Upper lobe of left lung (tissue), 6 donors: ENCODE results near the gene KLF6. TPM values are rescaled to one million over a fixed set of nuclear protein-coding genes. Genes with fewer than 3 reads are reported as not detected.

Experiments
- ATAC-seq, 2 donors: fragments of 200-7000 bp; cut with Tn5 transposase; one replicate each; pipeline ENCODE4 v1.9.1; 2022; ENCODE audit warnings: mild to moderate bottlenecking in 2 of 2, moderate library complexity in 2 of 2; ENCODE audit not compliant: low FRiP score in 2 of 2
- DNase-seq, 2 donors: peaks; one replicate each; pipeline ENCODE4 v3.0.0-alpha.2; 2019 to 2020
- H3K27ac ChIP-seq, 4 donors: fragments of 200-600 bp; sonication (generic); one replicate each; pipeline ENCODE4 v1.5.1; 2016 to 2019
- H3K27me3 ChIP-seq, 4 donors: fragments of 200-600 bp; sonication (generic); one replicate each; pipeline ENCODE4 v1.5.1; 2017 to 2019
- H3K36me3 ChIP-seq, 4 donors: fragments of 200-600 bp; sonication (generic); one replicate each; pipeline ENCODE4 v1.5.1; 2016 to 2019
- H3K4me1 ChIP-seq, 4 donors: fragments of 200-600 bp; sonication (generic); one replicate each; pipeline ENCODE4 v1.5.1; 2018 to 2019
- H3K4me3 ChIP-seq, 4 donors: fragments of 200-600 bp; sonication (generic); one replicate each; pipeline ENCODE4 v1.5.1; 2017 to 2019; ENCODE audit warnings: mild to moderate bottlenecking in 2 of 4, moderate library complexity in 1 of 4
- H3K9me3 ChIP-seq, 4 donors: fragments of 200-600 bp; sonication (generic); one replicate each; pipeline ENCODE4 v1.5.1; 2018 to 2019
- EP300 ChIP-seq, 4 donors: sonication (generic); formaldehyde crosslinking; IDR thresholded peaks; one replicate each; pipeline ENCODE4 v1.5.1; 2017; ENCODE audit warnings: antibody characterized with exemption in 4 of 4, control low read depth in 2 of 4
- POLR2A ChIP-seq, 4 donors: fragments of 450-650 bp; IDR thresholded peaks; one replicate each; pipeline ENCODE4 v1.5.1; 2016 to 2017; ENCODE audit warnings: antibody characterized with exemption in 4 of 4, mild to moderate bottlenecking in 2 of 4
- POLR2AphosphoS5 ChIP-seq, 2 donors: sonication (generic); formaldehyde crosslinking; IDR thresholded peaks; one replicate each; pipeline ENCODE4 v1.5.1; 2017; ENCODE audit warnings: antibody characterized with exemption in 2 of 2
- WGBS, 2 donors: methylation state at CpG; one replicate each; pipeline ENCODE4 v1.1.5; 2017 to 2018; 5-methylcytosine and 5-hydroxymethylcytosine counted together
- total RNA-seq, 6 donors: library from RNA; depleted of rRNA in 4 of 6; stranded (reverse); fragments of >200 nt in 4 of 6; gene quantifications; one replicate each; pipeline versions ENCODE4 v1.1.0 to v1.2.1, GENCODE V29; 2016 to 2021
- TF ChIP-seq, protein P1 (sequence below), 6 experiments: fragments of 450-650 bp in 4 of 6; fragments of 200-600 bp in 2 of 6; sonication (generic) in 2 of 6; IDR thresholded peaks; one replicate each; pipeline ENCODE4 v1.5.1; 2016 to 2019; ENCODE audit warnings: antibody characterized with exemption in 6 of 6
- donor health status: DM: no; HTN: no; CAD: no; lungs with moderate emphysema.
- donor health status: DM: no; HTN: yes; CAD: no; lungs with severe emphysema.

The KLF6 gene
- total RNA-seq, 6 donors from 2014 or later, result 164 to 439 (median 249) TPM

DNA sequence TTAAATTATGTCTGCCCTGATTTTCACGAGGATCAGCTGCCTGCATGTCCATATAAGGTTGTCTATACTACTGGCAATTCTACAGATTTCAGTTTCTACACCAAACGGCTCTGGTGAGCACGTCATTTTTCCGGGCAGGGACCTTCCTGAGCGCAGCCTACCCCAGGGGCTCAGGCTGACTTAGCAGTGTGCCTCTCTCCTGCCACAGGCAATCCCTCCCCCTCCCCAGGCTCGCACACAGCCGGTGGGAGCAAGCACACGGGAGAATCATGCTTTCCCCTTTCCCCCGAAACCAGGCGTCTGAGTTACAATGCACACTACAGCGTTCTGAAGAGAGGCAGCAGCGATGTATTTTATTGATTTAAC lies 1.7 kb downstream of the KLF6 start:
- WGBS, 2 donors, result 1 to 2% methylated on average over 12 of the region's 12 CpGs
- Histone ChIP-seq H3K4me3 (peak overlapping the region; percentile 65 to 91 (median 78)), H3K27ac (peak overlapping the region; percentile 100), H3K27me3 (no peaks in the 10 kb centered on the region), H3K4me1 (peaks cover 30 to 42% (median 35%) of the 10 kb centered on the region in 4 donors), H3K9me3 (no peaks in the 10 kb centered on the region), H3K36me3 (peaks cover 17 to 44% (median 35%) of the 10 kb centered on the region in 4 donors)
- peak in 1 of 2 donors; percentile 51 for DNase-seq
- peak in 3 of 4 donors; percentile 6 to 64 (median 22) for TF ChIP-seq POLR2A (IDR thresholded peaks at IDR 0.05)
- TF ChIP-seq, protein P1, sequence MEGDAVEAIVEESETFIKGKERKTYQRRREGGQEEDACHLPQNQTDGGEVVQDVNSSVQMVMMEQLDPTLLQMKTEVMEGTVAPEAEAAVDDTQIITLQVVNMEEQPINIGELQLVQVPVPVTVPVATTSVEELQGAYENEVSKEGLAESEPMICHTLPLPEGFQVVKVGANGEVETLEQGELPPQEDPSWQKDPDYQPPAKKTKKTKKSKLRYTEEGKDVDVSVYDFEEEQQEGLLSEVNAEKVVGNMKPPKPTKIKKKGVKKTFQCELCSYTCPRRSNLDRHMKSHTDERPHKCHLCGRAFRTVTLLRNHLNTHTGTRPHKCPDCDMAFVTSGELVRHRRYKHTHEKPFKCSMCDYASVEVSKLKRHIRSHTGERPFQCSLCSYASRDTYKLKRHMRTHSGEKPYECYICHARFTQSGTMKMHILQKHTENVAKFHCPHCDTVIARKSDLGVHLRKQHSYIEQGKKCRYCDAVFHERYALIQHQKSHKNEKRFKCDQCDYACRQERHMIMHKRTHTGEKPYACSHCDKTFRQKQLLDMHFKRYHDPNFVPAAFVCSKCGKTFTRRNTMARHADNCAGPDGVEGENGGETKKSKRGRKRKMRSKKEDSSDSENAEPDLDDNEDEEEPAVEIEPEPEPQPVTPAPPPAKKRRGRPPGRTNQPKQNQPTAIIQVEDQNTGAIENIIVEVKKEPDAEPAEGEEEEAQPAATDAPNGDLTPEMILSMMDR (IDR thresholded peaks at IDR 0.05), result no peak
- peak; percentile 3 to 15 for ATAC-seq

DNA sequence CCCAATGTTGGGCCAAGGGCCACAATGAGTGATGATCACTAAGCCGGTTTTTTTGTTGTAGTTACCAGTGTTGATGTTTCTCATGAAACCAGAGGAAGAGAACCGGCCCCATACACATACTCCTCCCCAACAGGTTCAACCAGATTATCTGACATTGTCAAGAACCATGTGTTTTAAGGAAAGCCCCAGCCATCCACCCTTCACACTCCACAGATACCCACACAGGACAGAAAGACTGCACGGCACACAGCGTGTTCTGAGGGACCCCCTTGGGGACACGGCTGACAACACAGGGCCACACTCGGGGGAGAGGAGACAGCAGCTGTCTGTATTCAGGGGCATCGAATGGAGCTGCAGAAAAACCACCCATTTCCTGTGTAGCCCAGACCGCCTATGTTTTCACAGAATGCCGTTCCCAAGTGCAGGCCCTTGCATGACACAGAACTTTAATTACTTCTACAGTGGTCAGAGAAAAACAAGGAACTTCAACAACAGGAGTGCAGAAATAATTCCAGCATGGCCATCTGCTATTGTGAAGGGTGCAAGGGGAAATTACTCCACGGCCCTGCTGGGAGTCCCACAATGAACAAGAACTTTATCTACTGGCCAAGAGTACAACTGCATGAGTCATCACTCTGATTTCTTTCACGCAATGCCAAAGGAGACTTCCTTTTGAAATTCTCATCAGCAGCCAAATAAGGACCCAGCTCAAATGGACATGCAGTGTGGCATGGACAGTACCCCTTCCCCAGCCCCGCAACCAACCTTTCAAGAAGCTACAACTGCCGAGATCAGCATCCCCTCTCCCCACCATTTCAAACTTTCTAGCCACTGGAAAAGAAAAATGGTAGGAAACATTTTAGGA lies 2.3 kb downstream of the KLF6 start:
- WGBS, 2 donors, result 5 to 7% methylated on average over 8 to 13 of the region's 13 CpGs
- H3K36me3 ChIP-seq, result peaks cover 23 to 50% (median 40%) of the 10 kb centered on the region in 4 donors
- peaks cover 36 to 48% (median 42%) of the 10 kb centered on the region in 4 donors for H3K4me1 ChIP-seq
- peak overlapping the region; percentile 65 to 91 (median 78) for H3K4me3 ChIP-seq
- TF ChIP-seq, protein P1 (IDR thresholded peaks at IDR 0.05), result peak in 2 of 6 experiments; percentile 8 to 37
- TF ChIP-seq POLR2A (IDR thresholded peaks at IDR 0.05) (peak in 3 of 4 donors; percentile 47 to 91 (median 70)), EP300 (IDR thresholded peaks at IDR 0.05) (peak in 2 of 4 donors; percentile 74 to 76), POLR2AphosphoS5 (IDR thresholded peaks at IDR 0.05) (peak; percentile 82 to 86)
- H3K27ac ChIP-seq, result peak overlapping the region; percentile 100
- DNase-seq, result peak in 1 of 2 donors; percentile 76
- peak; percentile 54 to 58 for ATAC-seq
- H3K27me3 ChIP-seq, result no peaks in the 10 kb centered on the region
- no peaks in the 10 kb centered on the region for H3K9me3 ChIP-seq

DNA sequence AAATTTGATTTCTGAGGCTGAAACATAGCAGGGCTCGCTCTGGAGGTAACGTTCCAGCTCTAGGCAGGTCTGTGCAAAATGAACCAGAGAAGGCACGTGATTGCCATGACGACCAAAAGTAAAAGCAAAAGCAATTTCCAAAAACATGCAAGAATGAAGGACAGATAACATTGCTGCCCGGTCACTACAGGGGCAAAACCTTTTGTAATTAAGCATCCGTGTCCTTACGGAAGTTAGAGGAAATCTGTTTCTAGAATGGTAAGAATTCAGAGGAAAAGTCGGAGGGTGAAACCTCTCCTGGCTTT lies 2.9 kb downstream of the KLF6 start:
- Histone ChIP-seq H3K27me3 (no peaks in the 10 kb centered on the region), H3K27ac (peak overlapping the region; percentile 100), H3K4me1 (peaks cover 42 to 54% (median 47%) of the 10 kb centered on the region in 4 donors), H3K9me3 (no peaks in the 10 kb centered on the region), H3K4me3 (peak overlapping the region; percentile 65 to 91 (median 78)), H3K36me3 (peaks cover 29 to 56% (median 42%) of the 10 kb centered on the region in 4 donors)
- no peak for DNase-seq
- ATAC-seq, result no peak
- TF ChIP-seq EP300 (IDR thresholded peaks at IDR 0.05) (no peak), POLR2A (IDR thresholded peaks at IDR 0.05) (no peak), POLR2AphosphoS5 (IDR thresholded peaks at IDR 0.05) (no peak)
- TF ChIP-seq, protein P1 (IDR thresholded peaks at IDR 0.05), result no peak
- 13 to 17% methylated on average over 8 of the region's 8 CpGs for WGBS, 2 donors

DNA sequence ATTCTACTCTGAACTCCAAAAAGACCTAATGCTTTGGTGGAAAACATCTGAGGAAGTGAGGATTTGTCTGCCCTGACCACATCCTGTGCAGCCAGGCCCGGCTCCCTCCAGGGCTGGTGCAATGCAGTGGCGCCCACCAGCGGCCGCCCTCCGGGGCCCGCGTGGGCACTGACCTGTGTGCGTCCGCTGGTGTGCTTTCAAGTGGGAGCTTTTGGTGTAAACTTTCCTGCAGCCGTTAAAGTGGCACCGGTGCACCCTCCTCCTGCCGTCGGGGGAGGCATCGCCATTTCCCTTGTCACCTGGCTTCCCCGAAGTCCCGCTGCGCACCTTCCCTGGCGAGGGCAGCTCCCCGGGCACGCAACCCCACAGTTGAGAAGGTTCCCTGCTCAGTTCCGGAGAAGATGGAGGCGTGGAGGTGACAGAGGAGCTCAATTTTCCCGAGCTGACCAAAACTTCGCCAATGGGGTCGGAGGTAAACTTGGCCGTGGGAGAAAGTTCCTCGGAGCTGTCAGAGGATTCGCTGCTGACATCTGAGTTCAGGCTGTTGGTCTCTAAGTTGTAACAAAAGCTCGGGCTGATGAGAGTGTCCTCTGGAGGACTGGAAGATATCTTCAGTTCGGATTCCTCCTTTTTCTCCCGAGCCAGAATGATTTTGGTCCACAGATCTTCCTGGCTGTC lies 3.4 kb downstream of the KLF6 start:
- H3K4me1 ChIP-seq, result peaks cover 46 to 59% (median 52%) of the 10 kb centered on the region in 4 donors
- DNase-seq (peak; percentile 76 to 92), ATAC-seq (no peak)
- WGBS, 2 donors, result 42 to 49% methylated on average over 28 to 31 of the region's 31 CpGs
- peak overlapping the region; percentile 100 for H3K27ac ChIP-seq
- no peaks in the 10 kb centered on the region for H3K27me3 ChIP-seq
- peak overlapping the region; percentile 65 to 91 (median 78) for H3K4me3 ChIP-seq
- peaks cover 30 to 61% (median 42%) of the 10 kb centered on the region in 4 donors for H3K36me3 ChIP-seq
- TF ChIP-seq POLR2A (IDR thresholded peaks at IDR 0.05) (peak in 1 of 4 donors; percentile 17), EP300 (IDR thresholded peaks at IDR 0.05) (no peak), POLR2AphosphoS5 (IDR thresholded peaks at IDR 0.05) (peak; percentile 2 to 20)
- TF ChIP-seq, protein P1 (IDR thresholded peaks at IDR 0.05), result peak; percentile 37 to 76 (median 52)
- no peaks in the 10 kb centered on the region for H3K9me3 ChIP-seq
